Stomach (tissue), 4 donors: ENCODE data around the gene ZFHX3.
A peak's percentile ranks its signal among the peaks of the same experiment; 100 is the strongest.

Experiments
- EP300 ChIP-seq: sonication (generic); formaldehyde crosslinking; IDR thresholded peaks from one replicate; pipeline ENCODE4 v1.6.1; 2017; ENCODE audit warnings: antibody characterized with exemption
- POLR2AphosphoS5 ChIP-seq, 3 donors: sonication (generic); formaldehyde crosslinking; IDR thresholded peaks; one replicate each; pipeline ENCODE4 v1.6.1; 2016; ENCODE audit warnings: antibody characterized with exemption in 3 of 3
- TF ChIP-seq, protein P1 (sequence below), 7 experiments: fragments of 450-650 bp in 4 of 7; fragments of 200-600 bp in 3 of 7; sonication (generic) in 3 of 7; IDR thresholded peaks; one replicate each; pipeline ENCODE4 v1.5.1; 2016 to 2019; ENCODE audit warnings: antibody characterized with exemption in 7 of 7, control low read depth in 2 of 7, mild to moderate bottlenecking in 1 of 7

- TF ChIP-seq, protein P1, sequence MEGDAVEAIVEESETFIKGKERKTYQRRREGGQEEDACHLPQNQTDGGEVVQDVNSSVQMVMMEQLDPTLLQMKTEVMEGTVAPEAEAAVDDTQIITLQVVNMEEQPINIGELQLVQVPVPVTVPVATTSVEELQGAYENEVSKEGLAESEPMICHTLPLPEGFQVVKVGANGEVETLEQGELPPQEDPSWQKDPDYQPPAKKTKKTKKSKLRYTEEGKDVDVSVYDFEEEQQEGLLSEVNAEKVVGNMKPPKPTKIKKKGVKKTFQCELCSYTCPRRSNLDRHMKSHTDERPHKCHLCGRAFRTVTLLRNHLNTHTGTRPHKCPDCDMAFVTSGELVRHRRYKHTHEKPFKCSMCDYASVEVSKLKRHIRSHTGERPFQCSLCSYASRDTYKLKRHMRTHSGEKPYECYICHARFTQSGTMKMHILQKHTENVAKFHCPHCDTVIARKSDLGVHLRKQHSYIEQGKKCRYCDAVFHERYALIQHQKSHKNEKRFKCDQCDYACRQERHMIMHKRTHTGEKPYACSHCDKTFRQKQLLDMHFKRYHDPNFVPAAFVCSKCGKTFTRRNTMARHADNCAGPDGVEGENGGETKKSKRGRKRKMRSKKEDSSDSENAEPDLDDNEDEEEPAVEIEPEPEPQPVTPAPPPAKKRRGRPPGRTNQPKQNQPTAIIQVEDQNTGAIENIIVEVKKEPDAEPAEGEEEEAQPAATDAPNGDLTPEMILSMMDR (IDR thresholded peaks at IDR 0.05) = no peak
- TF ChIP-seq POLR2AphosphoS5 (IDR thresholded peaks at IDR 0.05) (peak in 2 of 3 donors; percentile 46 to 64), EP300 (no peak)
These were observed 50.8 kb downstream of the ZFHX3 start for GRCh38 chr16:72997141-72997542.
